ENCODE measurements around the gene GPLD1. TPM values are rescaled to one million over a fixed set of nuclear protein-coding genes. Genes with fewer than 3 reads are reported as not detected.

The GPLD1 gene
- total and polyA plus RNA-seq, 2 experiments from 2014 or later = 3.8 to 11.1 TPM

GRCh38 chr6:24430086-24430485 lies 59.3 kb downstream of the GPLD1 start (continued):
- TF ChIP-seq CTCF (conservative IDR thresholded peaks at IDR 0.05; ENCODE audit: low read depth in 2 of 2) = no peak
- no peak for TF ChIP-seq POLR2AphosphoS5 (IDR thresholded peaks at IDR 0.05; ENCODE audit: low read depth)
- no peak for TF ChIP-seq ZNF114 (CRISPR knock-in tag; IDR thresholded peaks at IDR 0.05)
- TF ChIP-seq EZH2phosphoT487 (IDR thresholded peaks at IDR 0.05; ENCODE audit: unreplicated experiment) = no peak
- TF ChIP-seq ZNF331 (CRISPR knock-in tag; IDR thresholded peaks at IDR 0.05; ENCODE audit: low read depth) = no peak
- TF ChIP-seq STAT1 (IDR thresholded peaks at IDR 0.05; ENCODE audit: unreplicated experiment) = no peak
- no peak for TF ChIP-seq EZH2 (IDR thresholded peaks at IDR 0.05; ENCODE audit: low read depth, unreplicated experiment)
- no peak for TF ChIP-seq REST (IDR thresholded peaks at IDR 0.05; ENCODE audit: unreplicated experiment)

- no peak overlapping the region for H3K27ac ChIP-seq (ENCODE audit: low read depth)
- Mint-ChIP-seq H3K36me3 (ENCODE audit: low read depth) (peaks cover 30% of the 10 kb centered on the region; the same call in 2 of the 3 replicates), H3K27ac (no peak overlapping the region), H3K4me1 (no peaks in the 10 kb centered on the region), H3K4me3 (no peak overlapping the region), H3K27me3 (ENCODE audit: insufficient read depth, low read depth, poor library complexity) (peaks cover 5% of the 10 kb centered on the region), H3K9me3 (no peaks in the 10 kb centered on the region)
- DNase-seq (ENCODE audit: low spot score) (no peak), ATAC-seq (no peak)
- no peak overlapping the region for H3K4me2 ChIP-seq
- no peaks in the 10 kb centered on the region for H3K27me3 ChIP-seq (ENCODE audit: insufficient read depth)
- no peaks in the 10 kb centered on the region for H4K20me1 ChIP-seq (replicated peaks; ENCODE audit: insufficient read depth)
- no peak overlapping the region for H2AFZ ChIP-seq
- H3K79me2 ChIP-seq (replicated peaks; ENCODE audit: insufficient read depth) = no peaks in the 10 kb centered on the region
- H3K4me3 ChIP-seq = no peak overlapping the region
- H3K9me2 ChIP-seq (ENCODE audit: insufficient read depth) = no peaks in the 10 kb centered on the region
- peaks cover 4% of the 10 kb centered on the region; the same call in 1 of the 2 replicates for H3F3A ChIP-seq (replicated peaks; ENCODE audit: low read depth)
- H3K36me3 ChIP-seq (ENCODE audit: insufficient read depth) = peaks cover 10% of the 10 kb centered on the region
- H3K4me1 ChIP-seq (ENCODE audit: insufficient read depth) = no peaks in the 10 kb centered on the region
- no peak for TF ChIP-seq EZH2 (IDR thresholded peaks at IDR 0.05; ENCODE audit: low read depth, unreplicated experiment)
- no peak for TF ChIP-seq POLR2AphosphoS5 (IDR thresholded peaks at IDR 0.05; ENCODE audit: low read depth)
- TF ChIP-seq ZNF331 (CRISPR knock-in tag; IDR thresholded peaks at IDR 0.05; ENCODE audit: low read depth) = no peak
- TF ChIP-seq NANOG (IDR thresholded peaks at IDR 0.05; ENCODE audit: borderline replicate concordance) = no peak
- no peak for TF ChIP-seq JUNB (IDR thresholded peaks at IDR 0.05; ENCODE audit: unreplicated experiment)
- no peak for TF ChIP-seq ZNF114 (CRISPR knock-in tag; IDR thresholded peaks at IDR 0.05)
- no peak for TF ChIP-seq EZH2phosphoT487 (IDR thresholded peaks at IDR 0.05; ENCODE audit: unreplicated experiment)
- TF ChIP-seq CTCF (conservative IDR thresholded peaks at IDR 0.05; ENCODE audit: low read depth in 2 of 2) = no peak
- no peak for TF ChIP-seq ZNF462 (CRISPR knock-in tag; IDR thresholded peaks at IDR 0.05)
Measured at GRCh38 chr6:24429146-24429545, 60.2 kb downstream of the GPLD1 start.

All from GM23338 (cell line).